Placental pericyte (primary cell): ENCODE results near the gene DGKE. TPM values are rescaled to one million over a fixed set of nuclear protein-coding genes. Genes with fewer than 3 reads are reported as not detected.

Source experiments
- small RNA-seq: library from RNA; depleted of rRNA; stranded (forward); fragments of <200 nt; gene quantifications from one replicate; pipeline ENCODE3, GENCODE V24; 2012; ENCODE audit warnings: low replicate concordance
- total RNA-seq: library from RNA; depleted of rRNA; stranded (reverse); fragments of >200 nt; gene quantifications from 2 replicates; pipeline ENCODE4 v1.2.3, GENCODE V29; 2012

Gene DGKE
- 7.3 and 10.9 TPM in 2 replicates for total RNA-seq

GRCh38 chr17:56833809-56834379 lies at the start of gene DGKE, which contains the start of gene C17orf67:
Gene DGKE, plus strand, starts transcription at chr17:56834151. Its CDS starts 645 bp downstream, at chr17:56834796.
Gene C17orf67, minus strand, starts transcription at chr17:56833920. Its CDS starts 18,110 bp downstream, at chr17:56815810.

GRCh38 chr17:56913867-56914580 lies 80.1 kb downstream of the DGKE start, which contains the start of gene TRIM25:
Gene TRIM25, minus strand, starts transcription at chr17:56914049. Its CDS starts 61 bp downstream, at chr17:56913988.

Small RNAs within 50 kb of the gene (small RNA-seq; reads per million reads assigned to genes)
- gene AC015912.2: not detected
- gene RNU6-1158P: not detected

Other genes with a start within 250 kb of the DGKE start
- gene NOG, start 240.5 kb upstream of the DGKE start, total RNA-seq: 1.5 and 3.0 TPM in 2 replicates
- 0.57 and 1.1 TPM in 2 replicates for gene C17orf67, start 231 bp upstream of the DGKE start, total RNA-seq
- gene TRIM25, start 79.9 kb downstream of the DGKE start, total RNA-seq: 30.9 and 108 TPM in 2 replicates
- 11.6 and 18.2 TPM in 2 replicates for gene COIL, start 126.9 kb downstream of the DGKE start, total RNA-seq
- gene SCPEP1, start 144.0 kb downstream of the DGKE start, total RNA-seq: 26.1 and 53.4 TPM in 2 replicates